HepG2 (cell line): ENCODE measurements around the gene NOP14. TPM values are rescaled to one million over a fixed set of nuclear protein-coding genes. Genes with fewer than 3 reads are reported as not detected.

Source experiments
- ATAC-seq: fragments of 200-7000 bp; cut with Tn5 transposase; 3 replicates; pipeline ENCODE4 v1.9.1; 2020; ENCODE audit warnings: mild to moderate bottlenecking, moderate library complexity
- BruUV-seq: library from RNA; stranded (reverse); fragments of 400-500 nt; replicated peaks from 2 replicates; lab custom pipeline; 2021; lab: Mats Ljungman, UMichigan
- CTCF ChIA-PET: fragments of 300-600 bp; formaldehyde crosslinking; extraction: SDS; loops from one replicate; lab custom pipeline; 2021; ENCODE audit warnings: low total read pairs, inconsistent platforms, low intra/inter-chr PET ratio; lab: Yijun Ruan, JAX
- POLR2A ChIA-PET: fragments of 350-600 bp; sonication (Branson Sonifier 250); formaldehyde crosslinking; loops from one replicate; lab custom pipeline; 2020; ENCODE audit warnings: antibody characterized with exemption, inconsistent platforms; lab: Yijun Ruan, JAX
- DNase-seq: peaks from one replicate; pipeline ENCODE4 v3.0.0-alpha.2; 2015; ENCODE audit warnings: low spot score
- FAIRE-seq: peaks from 3 replicates; lab custom pipeline; 2011; peaks lifted over from hg19 to GRCh38; lab: Jason Lieb, UNC
- H2AFZ ChIP-seq: one replicate; pipeline ENCODE4 v1.6.1; 2011; ENCODE audit warnings: low read length, inconsistent platforms
- H3K27ac ChIP-seq: fragments of 300-600 bp; 3 replicates; pipeline ENCODE4 v1.8.0; 2011; ENCODE audit warnings: mixed run types, mild to moderate bottlenecking, mixed read lengths, low read length, inconsistent platforms; ENCODE audit not compliant: insufficient read depth; ENCODE audit errors: extremely low read length
- H3K27me3 ChIP-seq, 2 experiments: fragments of 200-600 bp in 1 of 2; 2 replicates in 1 of 2; 3 replicates in 1 of 2; pipeline versions ENCODE4 v1.6.0 to v1.8.0; 2011; ENCODE audit warnings: low read length in 2 of 2, mild to moderate bottlenecking in 2 of 2, moderate library complexity in 2 of 2, inconsistent platforms in 1 of 2; ENCODE audit not compliant: insufficient read depth in 2 of 2, control insufficient read depth in 1 of 2
- H3K36me3 ChIP-seq, 2 experiments: fragments of 200-600 bp in 1 of 2; replicated peaks in 1 of 2; 2 replicates in 1 of 2; 3 replicates in 1 of 2; pipeline versions ENCODE4 v1.5.1 to v1.8.0; 2011; ENCODE audit warnings: low read length in 2 of 2, inconsistent platforms in 1 of 2; ENCODE audit not compliant: insufficient read depth in 2 of 2, control insufficient read depth in 1 of 2
- H3K4me1 ChIP-seq: 2 replicates; pipeline ENCODE4 v1.5.1; 2012; ENCODE audit warnings: low read length, inconsistent platforms; ENCODE audit not compliant: insufficient read depth
- H3K4me2 ChIP-seq: 2 replicates; pipeline ENCODE4 v1.6.0; 2011; ENCODE audit warnings: low read depth, low read length, inconsistent platforms
- H3K4me3 ChIP-seq, 3 experiments: fragments of 200-600 bp in 1 of 3; sonication (generic), shearing (Covaris generic) in 1 of 3; replicated peaks in 1 of 3; 2 replicates each; pipeline ENCODE4 v1.5.1; 2011 to 2016; ENCODE audit warnings: low read length in 3 of 3, inconsistent platforms in 2 of 3, low read depth in 2 of 3, mild to moderate bottlenecking in 2 of 3, control low read depth in 1 of 3, mixed read lengths in 1 of 3; ENCODE audit not compliant: insufficient read depth in 1 of 3
- H3K79me2 ChIP-seq: one replicate; pipeline ENCODE4 v1.6.1; 2011; ENCODE audit warnings: low read length, inconsistent platforms; ENCODE audit not compliant: insufficient read depth
- H3K9ac ChIP-seq: 2 replicates; pipeline ENCODE4 v1.6.0; 2011; ENCODE audit warnings: mild to moderate bottlenecking, low read depth, low read length, inconsistent platforms; ENCODE audit not compliant: insufficient read depth
- H3K9me3 ChIP-seq: 2 replicates; pipeline ENCODE4 v1.5.1; 2012; ENCODE audit warnings: mild to moderate bottlenecking, low read length
- H4K20me1 ChIP-seq: 2 replicates; pipeline ENCODE4 v1.6.0; 2011; ENCODE audit warnings: inconsistent platforms, mild to moderate bottlenecking, low read length, moderate library complexity; ENCODE audit not compliant: insufficient read depth
- ATF7 ChIP-seq, 2 experiments: fragments of 450-650 bp in 1 of 2; sonication (generic) in 1 of 2; formaldehyde crosslinking in 1 of 2; IDR thresholded peaks; 2 replicates each; pipeline versions ENCODE4 v1.4.0 to v1.6.1; 2016 to 2020; ENCODE audit warnings: antibody characterized with exemption in 1 of 2, mild to moderate bottlenecking in 1 of 2, missing genetic modification reagents in 1 of 2
- CREB1 ChIP-seq, 2 experiments: fragments of 450-650 bp in 1 of 2; IDR thresholded peaks; 2 replicates each; pipeline ENCODE4 v1.6.1; 2016 to 2017; ENCODE audit warnings: control low read depth in 1 of 2, mild to moderate bottlenecking in 1 of 2, missing compliant biosample characterization in 1 of 2, missing genetic modification characterization in 1 of 2
- ELF1 ChIP-seq: sonication (generic); formaldehyde crosslinking; IDR thresholded peaks from 2 replicates; pipeline ENCODE4 v1.4.0; 2020; ENCODE audit warnings: missing genetic modification reagents
- HDAC6 ChIP-seq: fragments of 200-600 bp; sonication (generic); IDR thresholded peaks from 2 replicates; pipeline ENCODE4 v1.7.0; 2017; ENCODE audit warnings: mild to moderate bottlenecking, antibody characterized with exemption, low read length, low read depth
- KDM4B ChIP-seq: sonication (generic); formaldehyde crosslinking; IDR thresholded peaks from 2 replicates; pipeline ENCODE4 v1.4.0; 2020; ENCODE audit warnings: missing genetic modification reagents
- NAIF1 ChIP-seq: sonication (generic); formaldehyde crosslinking; IDR thresholded peaks from 2 replicates; pipeline ENCODE4 v1.5.0; 2020; ENCODE audit warnings: mild to moderate bottlenecking, missing genetic modification reagents, borderline replicate concordance
- PITX1 ChIP-seq: sonication (generic); formaldehyde crosslinking; IDR thresholded peaks from 2 replicates; pipeline ENCODE4 v1.5.1; 2020; ENCODE audit warnings: mild to moderate bottlenecking, missing genetic modification reagents
- RBFOX2 ChIP-seq: fragments of 200-400 bp; formaldehyde crosslinking; IDR thresholded peaks from 2 replicates; pipeline ENCODE4 v1.6.1; 2017; ENCODE audit warnings: low read depth, mild to moderate bottlenecking, low read length
- SUZ12 ChIP-seq: fragments of 150-350 bp; IDR thresholded peaks from 2 replicates; pipeline ENCODE4 v1.6.1; 2014; ENCODE audit warnings: low read depth, low read length
- ZFP82 ChIP-seq: sonication (generic); formaldehyde crosslinking; IDR thresholded peaks from 2 replicates; pipeline ENCODE4 v1.5.1; 2020; ENCODE audit warnings: mild to moderate bottlenecking, missing genetic modification reagents, borderline replicate concordance
- ZKSCAN5 ChIP-seq: sonication (generic); formaldehyde crosslinking; IDR thresholded peaks from 2 replicates; pipeline ENCODE4 v1.5.1; 2020; ENCODE audit warnings: mild to moderate bottlenecking, missing genetic modification reagents
- ZNF557 ChIP-seq: sonication (generic); formaldehyde crosslinking; IDR thresholded peaks from 2 replicates; pipeline ENCODE4 v1.4.0; 2020; ENCODE audit warnings: missing genetic modification reagents
- WGBS: methylation state at CpG from one replicate; pipeline ENCODE4 v1.1.6; 2017; ENCODE audit warnings: low lambda C conversion rate; 5-methylcytosine and 5-hydroxymethylcytosine counted together
- in situ Hi-C: cut with HindIII; loops from 2 replicates; pipeline ENCODE4 v1.10.0; 2017; ENCODE audit warnings: low pct_unique_long_range_greater_than_20kb; ENCODE audit not compliant: extremely low pct_ligation_motif_present
- intact Hi-C: fragments of 100-400 bp; cut with micrococcal nuclease; formaldehyde crosslinking; loops from one replicate; pipeline ENCODE4 v1.10.0; 2022; ENCODE audit not compliant: unreplicated experiment
- polyA plus RNA-seq, 8 experiments: library from polyadenylated mRNA; depleted of rRNA in 3 of 8; stranded (reverse) in 7 of 8; unstranded in 1 of 8; fragments of >200 nt; fragmentation: Illumina TruSeq in 4 of 8; extraction: Trizol in 4 of 8; gene quantifications; 2 replicates each; pipeline versions ENCODE4 v1.2.1 to v1.2.3, GENCODE V29; 2011 to 2016; ENCODE audit warnings: low read depth in 4 of 8, missing spikeins in 1 of 8, mixed read lengths in 1 of 8; ENCODE audit not compliant: insufficient read depth in 1 of 8
- total RNA-seq, 5 experiments: library from RNA; depleted of rRNA; stranded (reverse); fragments of >200 nt; fragmentation: Illumina TruSeq; extraction: Trizol; gene quantifications; 2 replicates each; pipeline ENCODE4 v1.2.3, GENCODE V29; 2016; ENCODE audit warnings: low read depth in 1 of 5
- TF ChIP-seq, protein P1 (sequence below): sonication (generic); formaldehyde crosslinking; IDR thresholded peaks from 2 replicates; pipeline ENCODE4 v1.4.0; 2020; ENCODE audit warnings: missing genetic modification reagents

The NOP14 gene
- total and polyA plus RNA-seq, 2 of the 13 experiments (the other 11 are each of a cell fraction or from before 2014, with no cell fraction given), result 6.9 to 47.9 TPM

GRCh38 chr4:2953496-2953895 lies 9.7 kb downstream of the NOP14 start:
- 74% methylated on average over 6 of the region's 6 CpGs for WGBS
- no peak overlapping the region for H3K4me2 ChIP-seq
- ChIA-PET CTCF (interaction anchor here (1.4 to 1.5 kb wide), 2 partner anchors 10 to 512 kb away, joined by 6 to 10 read pairs; partner anchors contain the start of genes GRK4 and NOP14), POLR2A (interaction anchor here (1.4 to 2.0 kb wide), 2 partner anchors 10 to 18 kb away, joined by 5 to 15 read pairs; partner anchors contain the start of genes GRK4 and NOP14)
- in situ Hi-C loops, result no loop called here
- H3K36me3 ChIP-seq, result peaks cover 36 to 80% of the 10 kb centered on the region in 2 experiments
- TF ChIP-seq ZNF557 (CRISPR knock-in tag), result no peak
- TF ChIP-seq, protein P1, sequence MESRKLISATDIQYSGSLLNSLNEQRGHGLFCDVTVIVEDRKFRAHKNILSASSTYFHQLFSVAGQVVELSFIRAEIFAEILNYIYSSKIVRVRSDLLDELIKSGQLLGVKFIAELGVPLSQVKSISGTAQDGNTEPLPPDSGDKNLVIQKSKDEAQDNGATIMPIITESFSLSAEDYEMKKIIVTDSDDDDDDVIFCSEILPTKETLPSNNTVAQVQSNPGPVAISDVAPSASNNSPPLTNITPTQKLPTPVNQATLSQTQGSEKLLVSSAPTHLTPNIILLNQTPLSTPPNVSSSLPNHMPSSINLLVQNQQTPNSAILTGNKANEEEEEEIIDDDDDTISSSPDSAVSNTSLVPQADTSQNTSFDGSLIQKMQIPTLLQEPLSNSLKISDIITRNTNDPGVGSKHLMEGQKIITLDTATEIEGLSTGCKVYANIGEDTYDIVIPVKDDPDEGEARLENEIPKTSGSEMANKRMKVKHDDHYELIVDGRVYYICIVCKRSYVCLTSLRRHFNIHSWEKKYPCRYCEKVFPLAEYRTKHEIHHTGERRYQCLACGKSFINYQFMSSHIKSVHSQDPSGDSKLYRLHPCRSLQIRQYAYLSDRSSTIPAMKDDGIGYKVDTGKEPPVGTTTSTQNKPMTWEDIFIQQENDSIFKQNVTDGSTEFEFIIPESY (CRISPR knock-in tag), result peak; percentile 55; the same call in 1 of the 2 replicates
- TF ChIP-seq, all 625 proteins: peak for 1
- Histone ChIP-seq H3K9me3 (no peaks in the 10 kb centered on the region), H3K27me3 (no peaks in the 10 kb centered on the region), H3K9ac (no peak overlapping the region), H2AFZ (no peak overlapping the region), H3K4me1 (peaks cover 23% of the 10 kb centered on the region; the same call in 1 of the 2 replicates), H4K20me1 (peaks cover 11% of the 10 kb centered on the region), H3K4me3 (no peak overlapping the region), H3K79me2 (peaks cover 8% of the 10 kb centered on the region), H3K27ac (peak overlapping the region; percentile 46)
- ATAC-seq (no peak), DNase-seq (no peak), FAIRE-seq (no peak)
- intact Hi-C loops, result no loop called here
- BruUV-seq, result no TSS peak

DNA sequence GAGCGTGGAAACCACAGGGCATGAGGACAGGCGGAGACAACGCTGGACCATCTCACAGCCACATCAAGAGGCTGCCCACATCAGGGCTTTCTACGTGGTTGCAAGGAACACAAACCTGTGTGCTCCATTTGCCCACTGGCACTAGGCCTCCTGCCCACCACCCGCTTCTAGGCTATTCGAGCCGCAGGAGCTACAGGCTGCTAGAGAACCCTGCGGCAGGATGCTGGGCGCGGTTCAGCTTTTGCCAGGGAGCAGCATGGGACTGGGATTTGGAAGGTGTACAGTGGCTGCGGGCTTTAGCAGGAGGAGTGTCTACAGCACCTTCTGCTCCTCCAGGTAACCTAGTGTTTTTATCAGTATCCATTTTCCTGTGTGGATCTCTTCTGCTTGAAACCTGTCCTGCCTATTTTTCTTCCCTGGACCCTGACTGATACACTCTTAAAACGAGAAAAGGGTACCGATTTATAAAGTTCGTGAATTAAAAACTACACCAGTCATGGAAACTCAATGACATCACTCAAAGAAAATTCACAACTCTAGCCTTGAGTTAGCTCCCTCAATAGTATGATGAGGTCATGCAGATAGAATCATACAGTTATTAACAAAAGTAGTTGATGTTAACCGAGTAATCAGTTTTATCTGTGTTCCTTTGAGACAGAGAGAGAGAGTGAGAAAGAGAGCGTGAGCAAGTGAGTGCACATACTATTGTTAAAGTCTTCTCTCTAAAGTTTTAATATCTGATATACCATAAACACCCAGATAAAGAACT lies 12.8 kb downstream of the NOP14 start:
- Histone ChIP-seq H4K20me1 (peaks cover 9% of the 10 kb centered on the region; the same call in 1 of the 2 replicates), H3K4me1 (peaks cover 14% of the 10 kb centered on the region; the same call in 1 of the 2 replicates), H3K36me3 (peaks cover 45 to 80% of the 10 kb centered on the region in 2 experiments), H2AFZ (no peak overlapping the region), H3K9me3 (no peaks in the 10 kb centered on the region), H3K79me2 (no peaks in the 10 kb centered on the region), H3K4me2 (no peak overlapping the region), H3K27me3 (no peaks in the 10 kb centered on the region), H3K27ac (no peak overlapping the region), H3K4me3 (no peak overlapping the region), H3K9ac (no peak overlapping the region)
- CTCF ChIA-PET, result no interaction called here
- ATAC-seq (no peak), DNase-seq (no peak), FAIRE-seq (no peak)
- intact Hi-C loops, result no loop called here
- WGBS, result over 99% methylated on average over 16 of the region's 16 CpGs
- POLR2A ChIA-PET, result no interaction called here
- BruUV-seq, result no TSS peak
- in situ Hi-C loops, result no loop called here
- TF ChIP-seq ELF1 (no peak), RBFOX2 (0 out of 2 replicates have a peak, but pooled peaks have one; percentile 11), ATF7 (IDR thresholded peaks at IDR 0.05) (peak; percentile 87), ATF7 (CRISPR knock-in tag; IDR thresholded peaks at IDR 0.05) (no peak), NAIF1 (no peak), ZFP82 (CRISPR knock-in tag) (no peak), PITX1 (no peak), KDM4B (CRISPR knock-in tag) (no peak), HDAC6 (no peak), ZKSCAN5 (CRISPR knock-in tag) (no peak), CREB1 (IDR thresholded peaks at IDR 0.05) (peak; percentile 53), CREB1 (CRISPR knock-in tag; IDR thresholded peaks at IDR 0.05) (no peak), SUZ12 (no peak)
